HG02870 (cell line): ENCODE results near the gene CHST1.

Experiments used
- ATAC-seq: cut with Tn5 transposase; IDR thresholded peaks from one replicate; pipeline ENCODE4 v1.9.1; 2021; ENCODE audit warnings: mild to moderate bottlenecking, moderate library complexity; ENCODE audit not compliant: unreplicated experiment

The CHST1 gene

DNA sequence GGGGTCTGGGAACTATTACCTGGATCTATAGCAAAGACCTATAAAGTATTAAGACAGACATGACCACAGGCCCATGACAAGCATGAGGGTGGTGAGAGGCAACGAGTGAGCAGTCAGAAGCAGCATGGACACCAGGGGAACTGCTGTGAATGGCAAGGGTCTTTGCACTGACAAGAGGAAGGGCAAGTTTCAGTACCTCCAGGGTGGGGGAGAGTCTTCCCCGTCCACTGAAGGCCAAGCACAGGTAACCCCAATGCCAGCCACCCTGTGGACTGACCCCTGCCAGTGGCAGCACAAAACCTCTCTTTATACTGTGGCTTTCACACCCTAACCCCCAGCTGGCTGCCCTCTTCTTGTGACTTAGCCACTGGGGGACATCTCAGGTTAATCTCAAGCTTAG is 55.5 kb downstream of the CHST1 start:
- no peak for ATAC-seq

DNA sequence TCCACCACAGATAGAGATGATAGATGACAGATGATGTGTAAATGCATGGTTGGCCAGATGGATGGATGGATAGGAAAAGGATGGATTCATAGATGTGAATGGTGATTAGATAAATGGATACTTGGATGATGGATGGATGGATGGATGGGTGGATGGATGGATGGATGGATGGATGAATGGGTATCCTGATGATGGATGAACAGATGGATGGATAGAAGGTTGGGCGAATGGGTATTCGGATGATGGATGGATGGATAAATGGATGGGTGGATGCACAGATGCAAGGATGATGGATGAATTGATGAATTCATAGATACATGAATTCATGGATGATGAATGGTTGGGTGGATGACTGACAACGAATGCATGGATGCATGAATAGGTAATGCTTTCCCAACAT is 56.1 kb downstream of the CHST1 start:
- ATAC-seq = no peak

DNA sequence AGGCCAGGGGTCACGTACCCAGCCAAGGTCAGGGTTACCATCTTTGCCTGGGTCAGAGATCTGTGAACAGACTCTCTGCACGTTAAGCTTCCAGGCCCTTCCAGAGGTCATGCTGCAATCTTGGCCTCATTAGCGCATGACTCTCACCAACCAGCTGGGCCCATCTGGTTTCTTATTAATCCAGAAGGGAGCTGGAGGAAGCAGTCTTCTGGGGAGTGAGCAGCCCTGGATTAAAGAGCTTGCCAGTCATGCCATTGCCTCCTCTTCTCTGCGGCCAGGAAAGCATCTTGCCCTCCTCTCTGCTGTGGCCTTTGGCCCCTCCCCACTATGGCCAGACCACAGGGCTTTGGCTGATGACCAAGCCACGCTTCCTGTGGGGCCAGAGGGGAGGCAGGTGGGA is 57.4 kb downstream of the CHST1 start:
- no peak for ATAC-seq

DNA sequence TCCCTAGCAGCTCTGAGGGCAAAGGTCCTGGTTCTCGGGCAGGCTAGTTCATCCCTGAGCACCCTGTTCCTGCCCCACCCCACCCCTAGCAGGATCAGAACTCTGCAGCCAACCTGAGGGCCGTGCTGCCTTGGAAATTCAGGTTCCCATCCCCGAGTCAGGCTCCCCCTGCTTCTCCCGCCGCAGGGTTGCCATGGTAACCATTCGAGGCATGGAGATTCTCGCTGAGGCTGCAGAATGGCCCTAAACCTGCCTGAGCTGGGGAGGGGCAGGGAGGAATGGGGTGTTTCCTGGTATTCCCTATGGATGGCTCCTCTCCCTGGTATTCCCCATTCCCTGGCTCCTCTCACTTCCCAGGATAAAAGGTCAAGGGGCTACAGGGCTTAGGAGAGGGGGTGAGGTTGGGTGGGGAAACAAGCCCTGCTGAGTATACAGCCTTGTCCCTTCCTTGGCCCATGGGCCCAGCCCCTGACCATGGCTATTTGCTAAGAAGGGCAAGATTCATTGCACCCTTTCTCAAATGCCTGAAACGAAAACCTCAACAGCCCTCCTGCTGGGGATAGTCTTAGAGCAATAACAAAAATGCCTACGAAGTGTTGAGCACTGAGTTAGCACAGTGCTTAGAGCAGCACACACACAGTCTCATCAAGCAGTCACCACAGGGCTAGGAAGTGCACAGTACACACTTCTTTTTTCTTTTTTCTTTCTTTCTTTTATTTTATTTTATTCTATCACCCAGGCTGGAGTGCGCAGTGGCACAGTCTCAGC is 58.7 kb downstream of the CHST1 start:
- ATAC-seq = no peak

DNA sequence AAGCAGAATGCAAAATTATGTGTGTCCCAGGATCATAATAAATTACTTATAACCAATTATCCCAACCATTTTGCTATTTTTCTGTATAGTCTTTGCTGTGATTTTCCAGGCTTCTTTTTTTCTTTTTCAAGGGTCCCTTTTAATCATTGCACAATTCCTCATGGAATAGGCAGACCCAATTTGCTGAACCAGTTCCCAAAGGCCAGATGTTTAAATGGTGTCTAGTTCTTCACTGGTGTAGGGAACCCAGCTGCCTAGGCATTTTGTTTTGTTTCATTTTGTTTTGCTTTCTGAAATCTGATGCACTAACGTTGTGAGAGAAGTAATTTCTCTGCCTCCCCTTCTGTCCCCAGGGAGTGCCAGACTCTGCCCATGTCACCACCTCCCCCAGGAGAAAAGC is 60.4 kb downstream of the CHST1 start:
- ATAC-seq = no peak

DNA sequence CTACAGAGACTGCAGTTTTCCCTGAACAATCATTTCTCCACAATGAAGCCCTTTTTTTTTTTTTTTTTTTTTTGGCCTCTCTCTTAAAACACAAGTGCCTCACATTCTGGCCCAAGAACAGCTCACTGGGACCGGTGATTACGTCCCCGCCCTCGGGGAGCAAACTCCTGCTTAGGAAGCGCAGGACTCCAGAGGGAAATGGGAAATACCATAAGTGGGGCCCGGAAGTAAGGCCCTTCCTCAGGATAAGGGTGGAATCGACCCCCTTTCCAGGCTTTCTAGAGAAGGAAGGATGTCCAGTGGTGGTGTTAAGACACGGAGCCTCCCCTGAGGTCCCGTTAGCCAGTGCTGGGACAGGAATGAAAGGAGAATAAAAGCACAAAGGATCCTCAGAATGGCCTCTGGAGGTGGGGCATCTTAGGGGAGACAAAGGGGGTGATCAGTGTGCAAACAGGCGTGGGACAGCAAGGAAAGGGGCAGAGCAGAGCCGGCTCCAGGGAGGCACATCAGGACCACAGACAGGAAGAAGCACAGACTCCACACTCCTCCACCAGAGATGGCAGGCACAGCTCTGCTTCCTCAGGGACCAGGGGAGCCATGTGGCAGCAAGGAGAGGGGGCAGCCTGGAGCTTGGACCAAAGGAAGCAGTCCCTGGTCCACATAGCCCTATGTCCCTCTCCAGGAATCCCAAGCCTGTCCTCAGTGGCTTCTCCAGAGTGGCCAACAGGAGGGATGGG is 61.3 kb downstream of the CHST1 start:
- no peak for ATAC-seq

DNA sequence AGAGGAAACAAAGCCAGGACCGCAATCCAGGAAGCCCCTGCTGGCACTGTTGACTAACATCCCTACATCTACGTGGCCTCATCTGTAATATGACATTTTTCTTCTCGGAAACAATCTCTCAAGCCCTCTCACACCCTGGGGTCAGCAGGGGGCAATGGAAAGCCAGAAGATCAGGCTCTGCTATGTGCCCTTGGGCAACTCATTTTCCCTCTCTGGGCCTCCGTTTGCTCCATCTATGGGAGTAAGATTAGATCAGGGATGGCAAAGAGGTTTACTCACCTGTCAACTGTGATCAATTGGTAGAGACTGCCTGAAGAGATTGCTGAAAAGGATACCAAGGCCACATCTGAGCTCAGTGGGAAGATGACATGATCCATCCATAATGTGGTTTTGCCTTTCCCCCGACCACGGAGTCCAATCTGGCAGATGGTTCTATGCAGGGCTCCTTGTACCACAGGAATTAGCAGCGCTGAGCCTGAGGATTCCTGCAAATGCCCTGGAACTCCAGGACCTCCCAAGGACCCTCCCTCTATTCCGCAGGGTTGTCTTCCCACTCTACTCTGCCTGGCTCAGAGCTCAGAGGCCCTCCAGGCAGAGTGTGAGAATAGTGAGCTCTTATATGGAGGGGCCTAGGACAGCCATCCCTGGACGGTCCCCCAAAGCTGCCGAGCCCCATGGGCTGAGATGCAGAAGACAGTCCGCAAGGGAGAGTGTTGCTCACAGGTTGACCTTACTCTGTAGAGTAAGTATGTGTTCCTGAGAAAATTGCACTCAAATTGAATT is 66.1 kb downstream of the CHST1 start:
- ATAC-seq = no peak
